GM18868 (cell line): ENCODE data around the gene COQ3.
"Not testable (repeated sequence)": the region's sequence is repeated elsewhere in the genome, so short reads cannot be mapped to it uniquely, and the experiment has no call there.

ENCODE experiments used
- ATAC-seq: cut with Tn5 transposase; IDR thresholded peaks from one replicate; pipeline ENCODE4 v1.9.1; 2021; ENCODE audit warnings: mild to moderate bottlenecking, moderate library complexity; ENCODE audit not compliant: unreplicated experiment

Gene COQ3

DNA sequence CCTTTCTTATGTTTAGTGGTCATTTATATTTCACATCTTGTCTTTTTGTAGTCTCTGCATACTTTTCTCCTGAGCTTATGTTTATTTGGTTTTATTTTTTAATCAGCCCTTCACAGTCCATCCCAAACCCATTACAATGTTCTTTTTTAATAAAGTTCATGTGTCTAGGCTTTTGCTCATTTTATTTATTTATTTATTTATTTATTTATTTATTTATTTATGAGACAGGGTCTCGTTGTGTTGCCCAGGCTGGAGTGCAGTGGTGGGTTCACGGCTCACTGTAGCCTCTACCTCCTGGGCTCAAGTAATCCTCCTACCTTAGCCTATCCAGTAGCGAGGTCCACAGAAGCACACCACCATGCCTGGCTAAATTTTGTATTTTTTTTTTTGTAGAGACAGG, 3.1 kb downstream of the COQ3 start:
- no peak for ATAC-seq

DNA sequence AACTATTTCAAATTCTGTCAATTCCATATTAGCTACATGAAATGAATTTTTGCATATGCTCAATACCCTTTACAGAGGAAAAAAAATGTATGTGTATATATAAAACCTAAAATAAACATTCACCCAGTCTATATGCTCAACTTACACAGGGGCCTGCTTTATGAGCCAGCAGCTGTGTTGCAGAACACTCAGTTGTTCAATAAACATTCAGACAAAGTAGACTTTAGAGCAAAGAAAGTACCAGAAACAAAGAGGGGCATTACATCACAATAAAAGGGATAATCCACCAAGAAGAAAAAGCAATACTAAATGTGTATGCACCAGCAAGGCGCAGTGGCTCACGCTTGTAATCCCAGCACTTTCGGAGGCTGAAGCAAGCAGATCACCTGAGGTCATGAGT, 9.5 kb downstream of the COQ3 start:
- ATAC-seq, result no peak

DNA sequence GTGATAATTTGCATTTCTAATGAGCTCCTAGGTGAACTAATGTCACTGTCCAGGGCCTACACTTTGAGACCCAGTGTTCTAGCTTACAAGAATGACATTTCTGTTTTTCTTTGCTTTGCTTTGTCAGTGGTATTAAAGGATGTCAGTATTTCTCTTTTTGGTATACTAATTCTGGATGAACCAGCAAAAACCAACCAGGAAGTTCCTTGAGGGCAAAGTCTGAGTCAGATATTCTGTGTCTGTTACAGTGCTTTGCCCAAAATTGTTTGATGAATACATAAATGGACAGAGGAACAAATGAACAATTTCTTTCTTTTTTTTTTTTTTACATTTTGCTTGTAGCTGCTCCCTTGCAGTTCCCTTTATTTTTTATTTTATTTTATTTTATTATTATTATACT, 15.4 kb downstream of the COQ3 start:
- ATAC-seq, result no peak

DNA sequence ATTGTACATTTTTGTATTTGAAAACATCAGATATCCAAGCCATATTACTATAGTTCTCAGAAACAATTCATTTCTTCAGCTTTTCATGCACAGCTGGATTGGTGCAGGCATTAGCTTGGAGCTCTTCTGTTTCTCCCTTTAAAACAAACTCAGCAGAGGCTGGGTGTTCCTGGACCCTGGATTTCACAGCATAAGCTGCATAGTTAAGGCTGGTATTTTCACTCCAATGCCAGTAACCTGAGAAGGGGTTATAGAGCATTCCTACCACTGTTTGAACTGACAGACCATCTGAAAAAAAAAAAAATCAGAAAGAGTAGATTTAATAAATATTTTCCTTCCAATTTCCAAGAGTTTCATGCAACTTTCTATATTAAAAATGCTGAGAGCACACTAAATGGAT, 24.5 kb downstream of the COQ3 start:
- ATAC-seq, result no peak

DNA sequence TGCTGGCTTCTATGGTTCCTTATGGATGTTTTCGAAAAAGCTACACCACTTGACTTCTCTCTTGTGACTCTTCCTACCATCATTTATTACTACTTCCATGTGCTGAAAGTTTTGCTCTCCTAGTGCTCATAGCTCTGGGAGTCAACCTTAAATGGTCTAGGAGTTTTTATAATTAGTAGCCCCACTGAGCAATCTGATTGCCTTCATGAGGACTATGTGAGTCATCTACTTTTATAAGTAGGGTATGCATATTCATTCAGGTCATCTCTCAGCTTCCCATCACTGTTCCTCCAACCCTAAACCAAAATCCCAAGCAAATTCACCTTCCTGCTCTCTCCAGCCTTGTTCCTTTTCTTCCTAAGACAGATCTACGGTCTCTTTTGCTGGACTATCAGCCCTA, 27.1 kb downstream of the COQ3 start:
- ATAC-seq, result no peak

- peak; percentile 91 for ATAC-seq
These were observed 30.0 kb downstream of the COQ3 start for GRCh38 chr6:99364026-99364425.

GRCh38 chr6:99362678-99363268, 31.2 kb downstream of the COQ3 start:
- ATAC-seq, result no peak

DNA sequence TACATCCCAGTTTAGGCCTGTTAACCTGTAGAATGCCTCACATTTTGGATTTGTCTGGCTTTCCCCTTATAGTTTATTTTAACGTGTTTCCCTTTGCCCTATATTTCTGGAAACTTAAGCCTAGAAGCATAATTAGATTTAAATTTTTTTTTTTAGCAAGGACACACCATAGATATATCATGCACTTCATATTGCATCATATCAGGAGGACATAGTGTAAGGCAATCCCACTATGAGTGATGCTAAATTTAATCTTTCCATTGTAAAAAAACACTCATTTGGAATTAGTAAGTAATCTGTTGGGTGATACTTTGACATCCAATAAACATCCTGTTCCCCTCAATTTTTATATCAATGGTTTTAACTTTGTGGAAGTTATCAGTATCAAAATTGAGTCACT, 34.2 kb downstream of the COQ3 start:
- ATAC-seq, result no peak

- no peak for ATAC-seq
These were observed 37.4 kb downstream of the COQ3 start for GRCh38 chr6:99356641-99357040.

DNA sequence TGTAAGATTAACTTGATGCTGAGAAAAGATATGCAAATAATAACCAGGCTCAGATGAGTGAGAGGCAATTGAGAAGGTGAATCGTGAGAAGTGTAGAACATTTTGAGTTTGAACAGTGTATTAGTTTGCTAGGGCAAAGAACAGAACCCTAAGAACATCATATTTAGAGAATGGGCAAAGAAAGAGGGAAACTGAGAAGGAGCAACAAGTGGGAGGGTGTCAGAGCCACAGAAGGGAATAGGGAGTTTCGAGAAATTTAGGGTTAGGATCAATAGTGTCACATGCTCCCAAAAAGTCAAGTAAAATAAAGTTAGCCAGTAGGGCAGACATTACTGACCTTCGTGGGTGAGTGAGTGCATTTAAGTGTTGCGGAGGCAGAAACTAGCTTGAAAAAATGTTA, 39.0 kb downstream of the COQ3 start:
- no peak for ATAC-seq

DNA sequence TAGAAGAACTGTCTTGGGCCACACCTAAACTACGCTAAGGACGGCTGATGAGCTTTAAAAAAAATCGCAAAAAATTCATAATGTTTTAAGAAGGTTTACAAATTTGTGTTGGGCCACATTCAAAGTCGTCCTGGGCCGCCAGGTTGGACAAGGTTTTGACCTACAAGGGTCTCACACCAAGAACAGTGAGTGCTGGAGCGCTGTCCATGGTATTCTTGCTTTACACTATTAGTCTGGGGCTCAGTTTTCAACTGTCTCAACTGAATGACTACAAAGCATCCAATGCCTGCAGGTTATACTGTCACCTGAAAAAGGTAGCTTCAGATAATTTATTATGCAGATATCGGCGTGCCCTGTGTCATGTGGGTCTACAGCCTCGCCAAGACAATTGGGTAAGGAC, 40.9 kb downstream of the COQ3 start:
- no peak for ATAC-seq

GRCh38 chr6:99350573-99350972, 43.4 kb downstream of the COQ3 start:
- no peak for ATAC-seq

DNA sequence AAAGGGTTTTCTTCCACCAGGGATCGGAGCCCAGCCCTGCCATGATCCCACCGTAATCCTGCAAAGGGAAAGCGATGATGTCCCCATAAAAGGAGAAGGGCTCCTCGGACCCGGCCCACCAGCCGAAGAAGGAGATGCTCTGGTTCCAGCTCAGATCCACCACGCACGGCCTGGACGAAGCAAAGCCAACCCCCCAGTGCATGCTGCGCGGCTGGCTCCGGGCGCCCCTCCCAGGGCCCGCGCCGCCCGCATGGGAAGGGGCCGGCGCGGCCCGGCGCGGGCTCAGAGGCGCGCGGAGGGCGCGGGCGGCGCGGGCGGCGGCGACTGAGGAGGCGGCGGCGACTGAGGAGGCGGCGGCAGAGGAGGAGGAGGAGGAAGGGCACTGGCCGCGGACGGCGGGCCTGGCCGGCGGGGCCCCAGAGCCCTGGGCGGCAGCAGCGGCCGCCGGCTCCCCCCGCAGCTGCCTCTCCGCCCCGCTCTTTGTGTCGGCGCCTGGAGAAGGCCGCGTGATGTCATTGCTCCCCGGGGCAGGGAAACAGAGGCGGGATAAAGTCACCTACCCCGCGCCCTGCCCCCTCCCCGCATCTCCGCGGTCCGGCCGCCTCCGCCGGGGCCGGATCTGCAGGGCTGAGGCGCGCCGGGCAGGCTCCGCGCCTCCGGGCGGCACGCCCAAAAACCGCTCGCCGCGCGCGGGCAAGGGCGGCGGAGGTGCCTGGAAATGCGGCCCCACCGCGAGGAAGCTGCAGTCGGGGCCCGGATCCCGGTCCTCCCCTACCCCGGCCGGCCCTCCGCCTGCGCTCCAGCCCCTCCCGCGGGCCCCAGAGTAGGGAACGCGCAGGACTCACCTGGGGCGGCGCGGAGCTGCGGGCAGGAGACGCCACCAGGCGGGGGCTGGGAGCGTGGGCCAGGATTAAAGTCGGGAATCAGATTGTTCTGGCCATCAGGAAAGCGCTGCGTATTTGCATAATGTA, 44.5 kb downstream of the COQ3 start, which contains the start of gene FAXC:
Gene FAXC, minus strand, starts transcription at position 504 of the 971 bp plus-strand sequence. Its CDS starts 302 bp downstream, at position 202.
- ATAC-seq, result peak; percentile 55

DNA sequence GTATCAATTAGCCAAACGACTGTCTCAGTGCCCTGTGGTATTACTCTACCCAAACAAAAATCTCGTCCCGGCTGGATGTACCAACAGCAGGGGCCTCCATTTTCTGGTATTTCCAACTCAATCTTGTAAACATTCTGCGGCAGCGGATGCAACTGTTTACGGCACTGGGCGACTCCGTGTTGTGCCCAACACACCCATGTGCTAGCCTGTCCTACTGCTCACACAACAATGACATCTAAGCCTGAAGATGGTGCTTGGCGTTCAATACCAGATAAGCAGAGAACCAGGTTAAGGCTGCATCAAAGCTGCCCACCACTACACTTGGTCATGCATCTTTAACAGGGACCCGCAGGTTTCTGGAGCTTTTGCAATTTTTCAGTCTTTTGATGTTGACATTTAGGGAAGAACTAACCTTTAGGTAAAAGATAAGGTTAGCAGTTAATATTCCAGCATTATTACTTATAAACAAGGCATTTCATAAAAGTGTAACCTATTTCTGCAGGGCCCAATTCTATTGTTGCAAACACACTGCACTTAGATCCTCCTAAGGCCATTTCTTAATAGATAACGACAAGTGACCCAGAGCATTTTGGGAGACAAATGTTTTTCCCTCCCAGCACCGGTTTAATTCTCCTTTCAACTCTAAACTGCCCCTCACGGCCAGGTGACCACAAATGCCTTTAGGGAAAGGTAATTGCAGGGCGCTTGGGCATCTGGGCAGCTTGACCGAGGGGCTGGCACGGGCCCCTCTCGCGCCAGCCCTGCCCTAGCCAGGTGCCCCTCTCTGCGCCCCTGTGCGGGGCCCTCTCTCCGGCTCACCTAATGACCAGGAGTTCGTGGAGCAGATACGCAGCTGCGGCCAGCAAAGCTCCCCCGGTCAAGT, 45.5 kb downstream of the COQ3 start:
- ATAC-seq, result no peak

- ATAC-seq, result no peak
These were observed 46.2 kb downstream of the COQ3 start for GRCh38 chr6:99347804-99348203.

GRCh38 chr6:99346595-99346994, 47.4 kb downstream of the COQ3 start:
- ATAC-seq, result no peak

DNA sequence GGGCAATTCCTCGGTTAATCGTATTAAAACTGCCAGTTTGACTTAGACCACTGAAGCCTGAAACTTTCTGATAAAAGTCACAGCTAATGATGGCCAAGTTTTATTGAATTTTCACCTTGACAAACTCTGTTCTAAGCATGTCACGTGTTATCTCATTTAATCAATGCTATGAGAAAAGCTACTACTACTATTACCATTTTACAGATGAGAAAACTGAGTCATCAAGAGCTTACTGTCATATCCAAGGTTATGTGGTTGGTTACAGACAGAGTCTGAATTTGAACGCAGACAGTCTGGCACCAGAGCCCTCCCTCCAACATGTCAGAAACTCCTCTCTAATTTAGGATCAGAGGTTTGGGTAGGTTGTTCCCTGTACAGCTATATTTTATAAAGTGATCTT, 48.8 kb downstream of the COQ3 start:
- no peak for ATAC-seq

DNA sequence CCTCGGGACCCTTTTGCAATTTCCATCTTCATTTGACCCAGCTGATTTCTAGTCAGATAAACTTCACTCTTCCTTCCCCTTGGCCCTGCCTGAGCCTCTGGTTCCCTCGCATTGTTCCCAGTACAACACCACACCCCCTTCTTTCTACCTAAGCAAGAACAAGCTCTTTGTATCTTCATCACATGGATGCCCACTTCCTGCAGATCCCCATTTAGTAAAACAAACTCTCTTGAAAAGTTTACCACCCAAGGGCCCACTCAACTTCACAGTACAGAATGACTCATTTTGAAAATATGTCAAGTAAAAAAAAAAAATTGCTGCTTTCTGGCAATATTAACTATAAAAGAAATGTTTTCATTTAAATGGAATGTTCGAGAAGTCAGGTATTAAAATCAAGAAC, 49.7 kb downstream of the COQ3 start:
- peak; percentile 56 for ATAC-seq

GRCh38 chr6:99341862-99342455, 52.0 kb downstream of the COQ3 start:
- ATAC-seq, result peak; percentile 60

DNA sequence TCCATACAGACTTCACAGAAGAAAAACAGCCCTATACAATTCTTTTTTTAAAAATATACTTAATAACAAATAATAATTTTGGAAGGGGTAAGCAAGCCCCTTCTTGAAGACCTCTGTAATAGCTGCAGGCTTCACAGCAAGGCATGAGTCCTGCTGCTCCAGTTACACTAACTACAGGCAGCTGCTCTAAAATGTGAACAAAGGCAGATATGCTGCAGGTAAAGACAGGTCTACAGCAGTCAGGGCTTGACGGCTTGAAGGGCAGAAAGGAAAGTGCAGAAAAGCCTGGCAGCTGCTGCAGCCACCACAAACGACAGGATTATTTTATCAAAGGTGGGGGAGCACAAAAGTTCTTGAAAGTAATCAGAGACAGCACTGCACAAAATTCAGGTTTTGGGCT, 55.8 kb downstream of the COQ3 start:
- ATAC-seq, result no peak

GRCh38 chr6:99335298-99335697, 58.7 kb downstream of the COQ3 start:
- ATAC-seq, result not testable (repeated sequence)
